Glutamatergic neuron (in vitro differentiated cells): ENCODE results near the gene NRL. TPM values are rescaled to one million over a fixed set of nuclear protein-coding genes. Genes with fewer than 3 reads are reported as not detected.

Source experiments
- DNase-seq: peaks from one replicate; pipeline ENCODE4 v3.0.0; 2022
- H3K27ac Mint-ChIP-seq: one replicate; pipeline ENCODE4 v1.8.0; 2020; ENCODE audit warnings: mild to moderate bottlenecking, mixed read lengths, inconsistent platforms; ENCODE audit not compliant: unreplicated experiment
- H3K27me3 Mint-ChIP-seq: one replicate; pipeline ENCODE4 v1.8.0; 2020; ENCODE audit warnings: mild to moderate bottlenecking, moderate library complexity, mixed read lengths, inconsistent platforms; ENCODE audit not compliant: unreplicated experiment
- H3K36me3 Mint-ChIP-seq: one replicate; pipeline ENCODE4 v1.8.0; 2020; ENCODE audit warnings: mild to moderate bottlenecking, mixed read lengths, inconsistent platforms; ENCODE audit not compliant: unreplicated experiment
- H3K4me1 Mint-ChIP-seq: one replicate; pipeline ENCODE4 v1.8.0; 2020; ENCODE audit warnings: mild to moderate bottlenecking, low read depth, mixed read lengths, inconsistent platforms; ENCODE audit not compliant: unreplicated experiment
- H3K4me3 Mint-ChIP-seq: one replicate; pipeline ENCODE4 v1.8.0; 2020; ENCODE audit warnings: mild to moderate bottlenecking, mixed read lengths, inconsistent platforms; ENCODE audit not compliant: unreplicated experiment
- H3K9me3 Mint-ChIP-seq: one replicate; pipeline ENCODE4 v1.8.0; 2020; ENCODE audit warnings: mild to moderate bottlenecking, moderate library complexity, mixed read lengths, inconsistent platforms; ENCODE audit not compliant: unreplicated experiment
- CTCF ChIP-seq: fragments of 200-600 bp; sonication (generic); IDR thresholded peaks from one replicate; pipeline ENCODE4 v1.5.0; 2021; ENCODE audit not compliant: partially characterized antibody, unreplicated experiment
- total RNA-seq: library from RNA; stranded (reverse); fragmentation: NEBNext Ultra II Directional; extraction: Animal tissue kit (Norgen Biotek cat#: 25700); gene quantifications from one replicate; pipeline ENCODE4 v1.2.1, GENCODE V29; 2021; ENCODE audit not compliant: unreplicated experiment

The NRL gene
- total RNA-seq, 1 donor from 2014 or later = 3.7 TPM

DNA sequence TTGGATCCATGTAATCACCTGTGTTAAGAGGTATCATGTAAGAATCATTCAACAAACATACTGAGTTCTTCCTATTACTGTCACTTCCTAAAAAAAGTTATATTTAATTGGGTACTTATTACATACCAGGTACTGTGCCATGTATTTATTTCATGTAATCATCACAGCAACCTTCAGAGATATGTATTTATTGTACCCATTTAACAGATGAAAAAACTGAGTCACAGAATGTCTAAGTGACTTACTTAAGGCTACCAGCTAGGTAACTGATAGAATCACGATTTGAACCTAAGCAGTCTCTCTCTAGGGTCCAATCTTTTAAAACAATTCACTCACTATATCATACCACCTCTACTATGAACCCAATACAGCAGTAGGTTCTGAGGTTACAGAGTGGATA lies 29.7 kb upstream of the NRL start:
- Mint-ChIP-seq H3K4me1 (peaks cover 17% of the 10 kb centered on the region), H3K27me3 (no peaks in the 10 kb centered on the region), H3K9me3 (peaks cover 9% of the 10 kb centered on the region), H3K36me3 (no peaks in the 10 kb centered on the region), H3K4me3 (peak overlapping the region; percentile 16), H3K27ac (no peak overlapping the region)
- no peak for DNase-seq
- TF ChIP-seq CTCF = no peak

GRCh38 chr14:24143511-24143910 lies 28.8 kb upstream of the NRL start:
- H3K27me3 Mint-ChIP-seq = no peaks in the 10 kb centered on the region
- TF ChIP-seq CTCF = no peak
- no peak overlapping the region for H3K27ac Mint-ChIP-seq
- H3K9me3 Mint-ChIP-seq = peaks cover 8% of the 10 kb centered on the region
- H3K36me3 Mint-ChIP-seq = no peaks in the 10 kb centered on the region
- H3K4me1 Mint-ChIP-seq = peaks cover 18% of the 10 kb centered on the region
- DNase-seq = no peak
- no peak overlapping the region for H3K4me3 Mint-ChIP-seq

GRCh38 chr14:24141097-24141880 lies 26.5 kb upstream of the NRL start, which contains the start of gene EMC9:
Gene EMC9, minus strand, starts transcription at chr14:24141591. Its CDS starts 287 bp downstream, at chr14:24141304.
- Mint-ChIP-seq H3K4me1 (peaks cover 19% of the 10 kb centered on the region), H3K9me3 (peaks cover 8% of the 10 kb centered on the region), H3K27ac (peak within 1 kb of the TSS; percentile 93), H3K36me3 (no peaks in the 10 kb centered on the region), H3K27me3 (peaks cover 7% of the 10 kb centered on the region), H3K4me3 (peak within 1 kb of the TSS; percentile 91)
- TF ChIP-seq CTCF = peak; percentile 39
- DNase-seq = peak; percentile 99

- H3K36me3 Mint-ChIP-seq = no peaks in the 10 kb centered on the region
These were observed 24.7 kb upstream of the NRL start for GRCh38 chr14:24139272-24139934.

More at GRCh38 chr14:24139272-24139934, 24.7 kb upstream of the NRL start:
- H3K4me3 Mint-ChIP-seq = peak overlapping the region; percentile 77
- DNase-seq = no peak
- H3K27ac Mint-ChIP-seq = no peak overlapping the region
- peaks cover 13% of the 10 kb centered on the region for H3K9me3 Mint-ChIP-seq
- peaks cover 13% of the 10 kb centered on the region for H3K27me3 Mint-ChIP-seq
- TF ChIP-seq CTCF = no peak
- H3K4me1 Mint-ChIP-seq = peaks cover 20% of the 10 kb centered on the region
